Vagina (tissue), 2 donors: ENCODE measurements around the gene NPC2.

Experiments used
- POLR2A ChIP-seq, 2 donors: fragments of 450-650 bp; IDR thresholded peaks; one replicate each; pipeline ENCODE4 v1.6.1; 2017; ENCODE audit warnings: antibody characterized with exemption in 2 of 2, mild to moderate bottlenecking in 2 of 2, moderate library complexity in 2 of 2
- TF ChIP-seq, protein P1 (sequence below), 3 experiments: fragments of 450-650 bp in 2 of 3; fragments of 200-600 bp in 1 of 3; sonication (generic) in 1 of 3; IDR thresholded peaks; one replicate each; pipeline ENCODE4 v1.5.1; 2017 to 2019; ENCODE audit warnings: antibody characterized with exemption in 3 of 3, mild to moderate bottlenecking in 2 of 3, moderate library complexity in 2 of 3

DNA sequence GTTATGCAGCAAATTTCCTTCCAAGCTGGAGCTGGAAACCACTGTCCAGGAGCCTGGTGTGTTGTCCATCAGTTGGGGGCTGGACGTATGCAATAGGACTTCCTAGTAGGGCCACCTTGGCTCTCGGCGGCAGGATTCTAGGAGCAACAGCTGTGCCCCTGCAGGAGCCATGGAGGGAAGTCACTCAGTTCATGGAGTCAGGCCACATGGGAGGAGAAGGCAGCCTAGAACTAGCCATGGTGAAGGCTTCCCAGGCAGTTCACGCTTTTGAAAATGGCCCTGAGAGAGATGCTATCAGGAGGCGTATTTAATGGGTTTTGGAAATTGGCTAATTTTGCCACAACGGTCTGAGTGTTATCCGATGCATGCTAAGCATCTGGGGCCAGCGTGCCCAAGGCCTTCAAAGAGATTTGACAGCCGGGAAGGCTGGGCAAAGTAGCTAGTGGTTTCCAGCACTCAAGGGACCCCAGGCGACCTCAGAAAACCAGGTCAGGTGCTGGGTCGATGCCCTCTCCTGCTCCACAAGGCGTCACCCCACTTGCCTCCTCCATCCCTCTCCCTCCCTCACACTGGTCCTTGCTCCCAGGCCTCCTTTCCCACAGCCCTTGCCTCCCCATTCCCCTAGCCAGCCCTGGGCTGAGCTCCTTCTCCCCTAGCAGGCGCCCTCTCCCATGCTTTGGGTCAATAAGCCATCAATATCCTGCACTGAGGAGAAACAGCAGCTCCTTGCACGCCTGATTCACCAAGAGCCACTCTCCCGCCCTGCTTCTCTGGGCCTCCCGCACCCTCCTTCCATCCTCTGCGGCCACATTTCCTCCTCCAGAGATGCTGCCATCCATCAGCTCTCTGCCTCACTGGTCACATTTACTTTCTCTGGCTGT is 36.2 kb downstream of the NPC2 start:
- TF ChIP-seq POLR2A (IDR thresholded peaks at IDR 0.05), result no peak
- TF ChIP-seq, protein P1, sequence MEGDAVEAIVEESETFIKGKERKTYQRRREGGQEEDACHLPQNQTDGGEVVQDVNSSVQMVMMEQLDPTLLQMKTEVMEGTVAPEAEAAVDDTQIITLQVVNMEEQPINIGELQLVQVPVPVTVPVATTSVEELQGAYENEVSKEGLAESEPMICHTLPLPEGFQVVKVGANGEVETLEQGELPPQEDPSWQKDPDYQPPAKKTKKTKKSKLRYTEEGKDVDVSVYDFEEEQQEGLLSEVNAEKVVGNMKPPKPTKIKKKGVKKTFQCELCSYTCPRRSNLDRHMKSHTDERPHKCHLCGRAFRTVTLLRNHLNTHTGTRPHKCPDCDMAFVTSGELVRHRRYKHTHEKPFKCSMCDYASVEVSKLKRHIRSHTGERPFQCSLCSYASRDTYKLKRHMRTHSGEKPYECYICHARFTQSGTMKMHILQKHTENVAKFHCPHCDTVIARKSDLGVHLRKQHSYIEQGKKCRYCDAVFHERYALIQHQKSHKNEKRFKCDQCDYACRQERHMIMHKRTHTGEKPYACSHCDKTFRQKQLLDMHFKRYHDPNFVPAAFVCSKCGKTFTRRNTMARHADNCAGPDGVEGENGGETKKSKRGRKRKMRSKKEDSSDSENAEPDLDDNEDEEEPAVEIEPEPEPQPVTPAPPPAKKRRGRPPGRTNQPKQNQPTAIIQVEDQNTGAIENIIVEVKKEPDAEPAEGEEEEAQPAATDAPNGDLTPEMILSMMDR (IDR thresholded peaks at IDR 0.05), result no peak
